NCI-H345 treated with DMSO at 0.1 percent for 48 hours (cell line): ENCODE data around the gene UBE2K.
"Not testable (repeated sequence)": the region's sequence is repeated elsewhere in the genome, so short reads cannot be mapped to it uniquely, and the experiment has no call there.

Experiments
- DNase-seq: peaks from one replicate; lab custom pipeline; 2025; ENCODE audit not compliant: unreplicated experiment; lab: John Stamatoyannopoulos, UW

UBE2K gene

GRCh38 chr4:39721788-39722187, 23.9 kb downstream of the UBE2K start:
- DNase-seq, result no peak

- no peak for DNase-seq
Observed at GRCh38 chr4:39729557-39729956, 31.6 kb downstream of the UBE2K start.

DNA sequence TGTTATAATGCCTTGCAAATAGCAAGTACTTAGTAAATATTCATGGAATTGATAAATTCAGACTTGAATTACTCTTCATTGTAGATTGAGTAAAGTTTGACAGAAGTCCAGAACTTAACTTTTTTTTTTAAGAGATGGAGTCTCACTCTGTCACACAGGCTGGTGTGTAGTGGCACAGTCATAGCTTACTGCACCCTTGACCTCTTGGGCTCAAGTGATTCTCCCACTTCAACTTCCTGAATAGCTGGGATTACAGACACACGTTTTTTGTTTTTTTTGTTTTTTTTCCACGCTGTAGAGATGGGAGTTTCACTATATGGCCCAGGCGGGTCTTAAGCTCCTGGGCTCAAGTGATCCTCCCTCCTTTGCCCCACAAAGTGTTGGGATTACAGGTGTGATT, 32.1 kb downstream of the UBE2K start:
- no peak for DNase-seq

- no peak for DNase-seq
Observed at GRCh38 chr4:39731908-39732307, 34.0 kb downstream of the UBE2K start.

DNA sequence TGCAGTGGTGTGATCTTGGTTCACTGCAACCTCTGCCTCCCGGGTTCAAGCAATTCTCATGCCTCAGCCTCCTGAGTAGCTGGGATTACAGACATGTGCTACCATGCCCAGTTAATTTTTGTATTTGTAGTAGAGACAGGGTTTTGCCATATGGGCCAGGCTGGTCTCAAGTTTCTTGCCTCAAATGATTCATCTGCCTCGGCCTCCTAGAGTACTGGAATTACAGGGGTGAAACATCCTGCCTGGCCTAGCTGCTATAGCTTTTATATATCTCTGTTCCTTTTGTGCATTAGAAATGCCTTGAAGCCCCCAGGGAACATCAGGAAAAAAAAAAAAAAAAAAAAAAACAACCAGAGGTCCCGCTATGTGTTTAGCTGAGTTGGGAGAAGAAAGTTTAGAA, 34.8 kb downstream of the UBE2K start:
- DNase-seq, result no peak

DNA sequence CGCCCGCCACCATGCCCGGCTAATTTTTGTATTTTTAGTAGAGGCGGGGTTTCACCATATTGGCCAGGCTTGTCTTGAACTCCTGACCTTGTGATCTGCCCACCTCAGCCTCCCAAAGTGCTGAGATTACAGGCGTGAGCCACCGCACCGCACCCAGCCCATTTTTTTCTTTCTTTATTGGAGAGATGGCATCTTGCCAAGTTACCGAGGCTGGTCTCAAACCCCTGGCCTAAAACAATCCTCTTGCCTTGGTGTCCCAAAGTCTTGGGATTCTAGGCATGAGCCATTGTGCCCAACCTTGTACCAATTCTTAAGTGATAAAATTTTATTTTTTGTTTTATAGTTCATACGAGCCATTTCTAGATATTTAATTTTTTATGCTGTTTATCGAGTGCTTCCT, 41.7 kb downstream of the UBE2K start:
- DNase-seq, result not testable (repeated sequence)

DNA sequence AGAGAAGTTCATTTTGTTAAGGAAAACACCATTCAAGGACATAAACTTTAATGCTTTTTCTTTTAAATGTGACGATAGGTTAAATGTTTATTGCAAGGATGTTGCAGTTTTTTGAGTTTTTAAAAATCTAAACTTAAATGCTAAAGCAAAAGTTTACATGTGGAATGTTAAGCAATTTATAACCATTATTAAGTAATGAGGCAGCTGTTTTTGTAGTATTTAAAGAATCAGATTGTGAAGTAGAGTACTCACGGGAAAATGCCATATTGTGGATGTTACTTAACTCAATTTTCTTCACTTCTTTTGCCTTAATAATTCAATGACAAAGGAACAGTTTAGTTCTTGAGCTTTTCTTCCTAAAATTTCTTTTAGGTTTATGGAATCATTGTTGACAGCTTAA, 43.5 kb downstream of the UBE2K start:
- DNase-seq, result no peak

DNA sequence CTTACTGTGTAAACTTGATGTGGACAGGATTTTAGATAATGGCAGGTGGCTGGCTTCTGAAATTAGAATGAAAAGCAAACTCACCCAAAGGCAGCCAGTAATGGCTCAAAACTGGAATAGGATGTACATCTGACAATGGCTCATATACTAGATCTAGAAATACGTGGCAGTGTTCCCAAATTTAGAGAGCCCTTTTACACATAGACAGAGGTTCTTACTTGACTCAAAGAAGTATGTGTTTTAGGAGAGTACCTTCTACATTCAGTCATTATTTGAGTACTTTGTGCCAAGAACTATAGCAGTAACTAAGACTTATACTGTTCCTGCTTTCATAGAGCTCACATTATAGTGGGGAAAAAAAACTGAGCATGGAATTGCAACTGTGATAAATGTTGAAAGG, 48.0 kb downstream of the UBE2K start:
- DNase-seq, result no peak

DNA sequence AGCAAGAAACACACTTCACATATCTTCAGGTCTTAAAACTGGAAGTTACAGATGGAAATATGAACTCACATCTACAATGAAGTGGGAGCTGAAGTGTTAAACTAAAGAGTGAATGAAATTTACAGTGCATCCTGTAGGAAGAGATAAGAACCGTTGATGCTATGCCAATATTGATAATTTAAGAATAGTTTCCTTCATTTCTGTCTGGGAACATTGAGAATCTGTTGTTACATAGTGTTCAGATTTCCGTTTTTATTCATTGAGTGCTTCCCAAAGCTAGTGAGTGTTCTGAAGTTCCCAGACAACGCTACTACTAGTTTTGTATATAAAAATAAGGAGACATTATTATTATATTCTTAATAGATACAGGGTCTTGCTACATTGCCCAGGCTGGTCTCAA, 52.3 kb downstream of the UBE2K start:
- DNase-seq, result no peak

GRCh38 chr4:39754309-39754708, 56.4 kb downstream of the UBE2K start:
- DNase-seq, result no peak

DNA sequence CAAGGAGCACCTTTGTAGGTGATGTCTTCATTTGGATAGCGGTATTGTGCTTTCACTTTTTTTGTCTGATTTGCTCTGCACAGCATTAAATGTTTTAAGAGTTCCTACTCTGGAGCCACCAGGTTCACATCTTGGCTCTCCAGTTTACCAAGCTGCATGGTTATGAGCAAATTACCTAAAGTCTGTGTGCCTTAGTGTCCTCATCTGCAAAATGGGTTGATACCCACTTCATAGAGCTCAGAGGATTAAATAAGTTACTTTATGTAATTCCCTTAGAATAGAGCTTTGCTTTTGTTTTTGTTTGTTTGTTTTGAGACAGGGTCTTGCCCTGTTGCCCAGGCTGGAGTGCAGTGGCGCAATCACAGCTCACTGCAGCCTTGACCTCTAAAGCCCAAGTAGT, 58.2 kb downstream of the UBE2K start:
- no peak for DNase-seq

- no peak for DNase-seq
Observed at GRCh38 chr4:39758176-39758575, 60.2 kb downstream of the UBE2K start.

DNA sequence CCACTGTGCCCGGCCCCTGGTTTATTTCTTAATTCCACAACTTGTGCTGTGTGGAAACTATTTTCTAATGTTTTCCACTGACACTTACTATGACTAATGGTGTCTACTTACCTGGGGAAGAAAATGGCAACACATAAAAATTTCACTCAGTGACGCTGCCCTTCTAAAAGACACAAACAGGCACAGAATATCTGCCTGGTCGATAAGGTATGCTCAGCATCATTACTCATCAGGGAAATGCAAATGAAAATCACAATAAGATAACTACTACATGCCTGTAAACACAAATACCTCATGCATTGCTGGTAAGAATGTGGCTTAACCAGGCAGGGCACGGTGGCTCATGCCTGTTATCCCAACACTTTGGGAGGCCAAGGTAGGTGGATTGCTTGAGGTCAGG, 61.6 kb downstream of the UBE2K start:
- no peak for DNase-seq

DNA sequence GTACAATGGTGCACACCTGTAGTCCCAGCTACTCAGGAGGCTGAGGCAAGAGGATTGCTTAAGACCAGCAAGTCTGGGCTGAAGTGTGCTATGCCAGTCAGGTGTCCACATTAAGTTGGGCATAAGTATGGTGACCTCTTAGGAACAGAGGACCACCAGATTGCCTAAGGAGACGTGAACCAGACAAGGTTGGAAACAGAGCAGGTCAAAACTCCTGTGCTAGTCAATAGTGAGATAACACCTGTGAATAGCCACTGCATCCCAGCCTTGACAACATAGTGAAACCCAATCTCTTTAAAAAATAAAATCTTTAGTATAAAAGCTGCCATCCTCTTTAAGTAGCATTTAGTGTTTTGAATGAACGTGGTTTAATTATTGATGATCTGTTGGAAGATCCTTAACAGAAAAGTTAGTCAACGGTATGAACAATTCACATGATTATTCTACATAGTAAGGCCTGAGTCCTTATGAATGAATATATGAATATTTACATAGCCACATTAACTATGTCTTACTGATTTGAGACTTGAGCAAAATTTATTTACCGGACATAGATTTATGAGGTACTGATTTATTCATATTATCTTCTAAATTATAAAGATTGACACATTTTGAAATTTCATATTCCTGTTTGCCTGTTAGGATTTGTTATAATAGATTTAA, 63.2 kb downstream of the UBE2K start:
- DNase-seq, result no peak

- DNase-seq, result no peak
Observed at GRCh38 chr4:39763714-39764572, 66.0 kb downstream of the UBE2K start.

- DNase-seq, result no peak
Observed at GRCh38 chr4:39770005-39770404, 72.1 kb downstream of the UBE2K start.

DNA sequence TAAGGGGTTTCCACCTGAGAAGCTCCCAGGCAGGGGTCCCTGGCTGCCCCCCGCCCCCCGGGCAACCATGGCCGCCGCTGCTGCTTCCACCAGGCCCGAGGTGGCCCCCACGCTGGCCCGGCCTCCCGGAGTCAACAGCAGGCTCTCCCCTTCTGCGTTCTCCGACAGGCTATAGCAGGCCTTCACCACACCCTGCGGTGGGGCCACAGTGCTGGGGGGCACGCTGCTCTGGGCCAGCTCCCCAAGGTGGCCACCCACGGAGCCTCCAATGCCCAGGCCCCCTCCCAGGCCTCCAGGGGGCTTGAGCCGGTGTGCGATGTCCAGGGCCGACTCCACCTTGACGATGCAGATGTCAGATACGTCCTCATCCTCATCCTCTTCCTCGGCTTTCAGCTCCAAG, 72.5 kb downstream of the UBE2K start:
- no peak for DNase-seq

GRCh38 chr4:39770969-39771724, 73.2 kb downstream of the UBE2K start:
- DNase-seq, result no peak

DNA sequence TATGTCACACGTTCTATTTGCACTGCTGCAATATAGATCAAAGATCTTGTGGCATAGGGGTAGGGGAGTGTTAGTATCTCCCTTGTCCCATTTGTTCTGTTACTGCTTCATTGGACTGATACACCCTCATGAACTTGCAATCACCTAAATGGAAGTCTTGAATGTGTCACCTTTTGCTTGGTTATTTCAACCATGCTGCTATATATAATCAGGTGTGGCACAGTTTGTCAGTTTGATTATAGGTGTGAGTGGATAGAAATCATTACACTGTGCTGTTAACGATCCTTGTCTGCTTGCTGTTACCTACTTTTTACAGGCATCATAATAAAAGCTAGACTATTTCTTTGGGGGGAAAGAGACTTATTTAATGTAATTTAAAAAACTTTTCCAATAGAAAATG, 84.1 kb downstream of the UBE2K start:
- not testable (repeated sequence) for DNase-seq

- DNase-seq, result no peak
Observed at GRCh38 chr4:39785083-39785482, 87.1 kb downstream of the UBE2K start.

GRCh38 chr4:39786838-39787237, 88.9 kb downstream of the UBE2K start:
- no peak for DNase-seq

DNA sequence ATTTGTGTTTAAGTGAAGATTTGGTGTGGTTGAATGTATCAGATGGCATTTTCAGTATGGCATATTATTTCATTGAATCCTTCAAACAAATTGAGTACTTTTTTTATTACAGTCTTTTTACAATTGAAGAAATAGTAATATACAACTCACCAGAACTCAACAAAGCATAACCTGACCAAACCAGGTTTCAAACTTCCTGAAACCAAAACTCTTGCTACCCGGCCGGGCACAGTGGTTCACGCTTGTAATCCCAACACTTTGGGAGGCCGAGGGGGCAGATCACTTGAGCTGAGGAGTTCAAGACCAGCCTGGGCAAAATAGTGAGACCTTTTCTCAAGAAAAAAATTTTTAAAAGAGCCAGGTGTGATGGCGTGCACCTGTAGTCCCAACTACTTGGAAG, 94.2 kb downstream of the UBE2K start:
- no peak for DNase-seq
